Caco-2 (cell line): ENCODE data around the gene RRP15. TPM values are rescaled to one million over a fixed set of nuclear protein-coding genes. Genes with fewer than 3 reads are reported as not detected.

Experiments used
- BruUV-seq: library from RNA; stranded (reverse); fragments of 400-500 nt; replicated peaks from 2 replicates; lab custom pipeline; 2021; lab: Mats Ljungman, UMichigan
- CTCF ChIA-PET: fragments of 300-600 bp; sonication (Branson Sonifier 250); formaldehyde crosslinking; loops from one replicate; lab custom pipeline; 2022; ENCODE audit warnings: antibody characterized with exemption; lab: Charles Lee
- POLR2A ChIA-PET: fragments of 300-600 bp; sonication (Branson Sonifier 250); formaldehyde crosslinking; loops from one replicate; lab custom pipeline; 2022; ENCODE audit warnings: antibody characterized with exemption; lab: Charles Lee
- DNase-seq, 2 experiments: peaks; one replicate each; pipeline versions ENCODE4 v3.0.0 to v3.0.0-alpha.2; 2020 to 2022
- H3K27me3 ChIP-seq: replicated peaks from 2 replicates; pipeline ENCODE4 v1.6.0; 2011; ENCODE audit warnings: low read length; ENCODE audit not compliant: control insufficient read depth, insufficient read depth
- H3K36me3 ChIP-seq: 2 replicates; pipeline ENCODE4 v1.5.1; 2011; ENCODE audit warnings: low read length; ENCODE audit not compliant: control insufficient read depth, insufficient read depth
- H3K4me1 ChIP-seq: fragments of 250-450 bp; sonication (Bioruptor Pico); 2 replicates; pipeline ENCODE4 v1.5.1; 2020; ENCODE audit warnings: mild to moderate bottlenecking
- H3K4me3 ChIP-seq: 2 replicates; pipeline ENCODE4 v1.5.1; 2011; ENCODE audit warnings: low read depth, mild to moderate bottlenecking, control low read depth, low read length
- H3K9me3 ChIP-seq: fragments of 250-450 bp; sonication (Bioruptor Pico); 2 replicates; pipeline ENCODE4 v1.5.1; 2020; ENCODE audit warnings: mild to moderate bottlenecking, moderate library complexity
- H3K27ac Mint-ChIP-seq: one replicate; pipeline ENCODE4 v1.8.0; 2022; ENCODE audit warnings: mixed read lengths; ENCODE audit not compliant: unreplicated experiment
- H3K27me3 Mint-ChIP-seq: one replicate; pipeline ENCODE4 v1.8.0; 2022; ENCODE audit warnings: mixed read lengths; ENCODE audit not compliant: insufficient read depth, unreplicated experiment
- H3K36me3 Mint-ChIP-seq: one replicate; pipeline ENCODE4 v1.8.0; 2022; ENCODE audit warnings: mild to moderate bottlenecking, mixed read lengths; ENCODE audit not compliant: insufficient read depth, unreplicated experiment
- H3K4me1 Mint-ChIP-seq: one replicate; pipeline ENCODE4 v1.8.0; 2022; ENCODE audit warnings: low read depth, mixed read lengths; ENCODE audit not compliant: unreplicated experiment
- H3K4me3 Mint-ChIP-seq: one replicate; pipeline ENCODE4 v1.8.0; 2022; ENCODE audit warnings: mild to moderate bottlenecking, moderate library complexity, mixed read lengths; ENCODE audit not compliant: unreplicated experiment
- H3K9me3 Mint-ChIP-seq: one replicate; pipeline ENCODE4 v1.8.0; 2022; ENCODE audit warnings: mixed read lengths; ENCODE audit not compliant: unreplicated experiment
- intact Hi-C: fragments of 100-400 bp; cut with micrococcal nuclease; formaldehyde crosslinking; loops from one replicate; pipeline ENCODE4 v1.10.0; 2022; ENCODE audit not compliant: unreplicated experiment
- total RNA-seq: library from RNA; stranded (reverse); gene quantifications from 2 replicates; pipeline ENCODE4 v1.2.3, GENCODE V29; 2022
- TF ChIP-seq, protein P1 (sequence below), 2 experiments: fragments of 200-600 bp in 1 of 2; IDR thresholded peaks; 1 replicate in 1 of 2; 2 replicates in 1 of 2; pipeline versions ENCODE4 v1.5.1 to v1.8.0; 2011 to 2022; ENCODE audit warnings: antibody characterized with exemption in 1 of 2, control low read depth in 1 of 2, inconsistent platforms in 1 of 2, low read depth in 1 of 2, low read length in 1 of 2, mild to moderate bottlenecking in 1 of 2, moderate library complexity in 1 of 2; ENCODE audit not compliant: insufficient read depth in 1 of 2, severe bottlenecking in 1 of 2, unreplicated experiment in 1 of 2

RRP15 gene
- total RNA-seq, 1 experiment from 2014 or later, result 44.5 TPM

DNA sequence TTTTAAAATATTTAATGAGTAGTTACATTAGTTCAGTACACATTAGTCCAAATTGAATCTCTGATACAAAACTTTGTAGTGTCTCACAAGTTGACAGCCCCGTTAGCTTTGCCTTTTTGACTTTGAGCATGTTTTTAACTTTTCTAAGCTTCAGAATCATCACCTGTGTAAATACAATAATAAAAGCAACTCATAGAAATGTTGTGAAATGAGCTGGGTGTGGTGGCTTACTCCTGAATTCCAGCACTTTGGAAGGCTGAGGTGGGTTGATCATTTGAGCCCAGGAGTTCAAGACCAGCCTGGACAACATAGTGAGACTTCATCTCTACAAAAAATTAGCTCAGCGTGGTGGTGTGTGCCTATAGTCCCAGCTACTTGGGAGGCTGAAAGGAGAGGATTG, 11.1 kb downstream of the RRP15 start:
- no peaks in the 10 kb centered on the region for H3K9me3 Mint-ChIP-seq
- H3K27me3 Mint-ChIP-seq, result no peaks in the 10 kb centered on the region
- peak overlapping the region; percentile 49 for H3K4me3 Mint-ChIP-seq
- intact Hi-C loops, result loop anchor here (5.0 kb wide), 1 partner anchor 51 kb away; the partner anchor contains the start of gene TGFB2
- no TSS peak for BruUV-seq
- ChIA-PET POLR2A (interaction anchor here (1.3 kb wide), 1 partner anchor 11 kb away, joined by 3 read pairs; the partner anchor contains the start of gene RRP15), CTCF (no interaction called here)
- TF ChIP-seq, protein P1, sequence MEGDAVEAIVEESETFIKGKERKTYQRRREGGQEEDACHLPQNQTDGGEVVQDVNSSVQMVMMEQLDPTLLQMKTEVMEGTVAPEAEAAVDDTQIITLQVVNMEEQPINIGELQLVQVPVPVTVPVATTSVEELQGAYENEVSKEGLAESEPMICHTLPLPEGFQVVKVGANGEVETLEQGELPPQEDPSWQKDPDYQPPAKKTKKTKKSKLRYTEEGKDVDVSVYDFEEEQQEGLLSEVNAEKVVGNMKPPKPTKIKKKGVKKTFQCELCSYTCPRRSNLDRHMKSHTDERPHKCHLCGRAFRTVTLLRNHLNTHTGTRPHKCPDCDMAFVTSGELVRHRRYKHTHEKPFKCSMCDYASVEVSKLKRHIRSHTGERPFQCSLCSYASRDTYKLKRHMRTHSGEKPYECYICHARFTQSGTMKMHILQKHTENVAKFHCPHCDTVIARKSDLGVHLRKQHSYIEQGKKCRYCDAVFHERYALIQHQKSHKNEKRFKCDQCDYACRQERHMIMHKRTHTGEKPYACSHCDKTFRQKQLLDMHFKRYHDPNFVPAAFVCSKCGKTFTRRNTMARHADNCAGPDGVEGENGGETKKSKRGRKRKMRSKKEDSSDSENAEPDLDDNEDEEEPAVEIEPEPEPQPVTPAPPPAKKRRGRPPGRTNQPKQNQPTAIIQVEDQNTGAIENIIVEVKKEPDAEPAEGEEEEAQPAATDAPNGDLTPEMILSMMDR (IDR thresholded peaks at IDR 0.05; ENCODE audit: insufficient read depth in 1 of 2, low read depth in 1 of 2, low read length in 1 of 2, severe bottlenecking in 1 of 2, unreplicated experiment in 1 of 2), result no peak
- H3K27me3 ChIP-seq, result no peaks in the 10 kb centered on the region
- peaks cover 47% of the 10 kb centered on the region for H3K4me1 ChIP-seq
- peaks cover 9% of the 10 kb centered on the region for H3K36me3 Mint-ChIP-seq
- H3K36me3 ChIP-seq, result no peaks in the 10 kb centered on the region
- H3K27ac Mint-ChIP-seq, result peak overlapping the region; percentile 81
- H3K4me3 ChIP-seq, result no peak overlapping the region
- H3K9me3 ChIP-seq, result no peaks in the 10 kb centered on the region
- peaks cover 26% of the 10 kb centered on the region for H3K4me1 Mint-ChIP-seq
- no peak for DNase-seq

DNA sequence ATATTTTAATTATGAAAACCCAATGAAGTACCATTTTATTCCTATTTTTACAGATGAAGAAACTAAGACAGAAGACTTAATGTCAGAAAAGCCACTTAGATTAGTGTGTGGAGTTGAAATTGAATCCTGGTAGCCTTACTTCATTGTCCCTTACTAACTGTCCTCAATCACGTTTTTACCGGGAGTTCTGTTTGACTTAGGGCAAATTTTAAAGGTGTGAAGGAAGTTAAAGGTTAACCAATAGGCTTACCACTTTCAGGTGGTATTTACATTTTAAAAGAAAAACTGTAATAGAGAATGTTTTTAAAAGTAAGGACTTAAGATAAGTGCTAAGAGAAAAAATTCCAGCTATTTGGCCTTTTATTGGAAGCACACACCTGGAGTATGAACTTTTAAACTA, 12.4 kb downstream of the RRP15 start:
- peak overlapping the region; percentile 30 for H3K4me3 Mint-ChIP-seq
- no peak for DNase-seq
- ChIA-PET CTCF (no interaction called here), POLR2A (no interaction called here)
- TF ChIP-seq, protein P1 (IDR thresholded peaks at IDR 0.05; ENCODE audit: insufficient read depth in 1 of 2, low read depth in 1 of 2, low read length in 1 of 2, severe bottlenecking in 1 of 2, unreplicated experiment in 1 of 2), result no peak
- H3K9me3 Mint-ChIP-seq, result no peaks in the 10 kb centered on the region
- peaks cover 9% of the 10 kb centered on the region for H3K36me3 Mint-ChIP-seq
- H3K4me1 Mint-ChIP-seq, result peaks cover 34% of the 10 kb centered on the region
- H3K36me3 ChIP-seq, result no peaks in the 10 kb centered on the region
- peaks cover 55% of the 10 kb centered on the region for H3K4me1 ChIP-seq
- intact Hi-C loops, result loop anchor here (5.0 kb wide), 1 partner anchor 50 kb away; the partner anchor contains the start of gene TGFB2
- no TSS peak for BruUV-seq
- no peaks in the 10 kb centered on the region for H3K27me3 Mint-ChIP-seq
- H3K9me3 ChIP-seq, result no peaks in the 10 kb centered on the region
- H3K27ac Mint-ChIP-seq, result peak overlapping the region; percentile 81
- no peaks in the 10 kb centered on the region for H3K27me3 ChIP-seq
- H3K4me3 ChIP-seq, result no peak overlapping the region

DNA sequence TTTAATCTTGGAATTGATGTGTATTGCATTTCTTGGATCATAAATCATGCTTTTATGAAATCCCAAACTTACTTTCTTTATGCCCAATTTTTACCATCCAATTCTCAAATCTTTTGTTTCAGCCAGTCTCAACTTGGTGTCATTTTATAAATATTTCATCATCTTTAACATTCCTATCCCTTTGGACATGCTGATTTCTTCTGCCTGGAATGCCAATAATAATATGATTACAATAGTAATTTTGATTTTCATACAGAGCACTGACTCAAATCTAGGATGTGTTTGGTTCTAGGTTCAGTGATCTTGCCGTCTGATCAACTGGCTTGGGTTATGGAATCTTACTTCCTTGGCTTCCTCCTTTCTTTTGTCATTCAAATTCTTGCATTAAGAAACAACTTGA, 12.8 kb downstream of the RRP15 start:
- Histone ChIP-seq H3K36me3 (no peaks in the 10 kb centered on the region), H3K4me3 (no peak overlapping the region), H3K27me3 (no peaks in the 10 kb centered on the region), H3K9me3 (no peaks in the 10 kb centered on the region), H3K4me1 (peaks cover 59% of the 10 kb centered on the region)
- Mint-ChIP-seq H3K9me3 (no peaks in the 10 kb centered on the region), H3K4me3 (peak overlapping the region; percentile 42), H3K4me1 (peaks cover 36% of the 10 kb centered on the region), H3K36me3 (peaks cover 9% of the 10 kb centered on the region), H3K27ac (peak overlapping the region; percentile 79), H3K27me3 (no peaks in the 10 kb centered on the region)
- no TSS peak for BruUV-seq
- no peak for DNase-seq
- ChIA-PET CTCF (no interaction called here), POLR2A (no interaction called here)
- TF ChIP-seq, protein P1 (IDR thresholded peaks at IDR 0.05; ENCODE audit: insufficient read depth in 1 of 2, low read depth in 1 of 2, low read length in 1 of 2, severe bottlenecking in 1 of 2, unreplicated experiment in 1 of 2), result no peak
- intact Hi-C loops, result loop anchor here (5.0 kb wide), 1 partner anchor 49 kb away; the partner anchor contains the start of gene TGFB2
